ENCODE data around the gene RXFP4. TPM values are rescaled to one million over a fixed set of nuclear protein-coding genes. Genes with fewer than 3 reads are reported as not detected.

The RXFP4 gene
- total RNA-seq, 1 experiment from 2014 or later, result not detected

DNA sequence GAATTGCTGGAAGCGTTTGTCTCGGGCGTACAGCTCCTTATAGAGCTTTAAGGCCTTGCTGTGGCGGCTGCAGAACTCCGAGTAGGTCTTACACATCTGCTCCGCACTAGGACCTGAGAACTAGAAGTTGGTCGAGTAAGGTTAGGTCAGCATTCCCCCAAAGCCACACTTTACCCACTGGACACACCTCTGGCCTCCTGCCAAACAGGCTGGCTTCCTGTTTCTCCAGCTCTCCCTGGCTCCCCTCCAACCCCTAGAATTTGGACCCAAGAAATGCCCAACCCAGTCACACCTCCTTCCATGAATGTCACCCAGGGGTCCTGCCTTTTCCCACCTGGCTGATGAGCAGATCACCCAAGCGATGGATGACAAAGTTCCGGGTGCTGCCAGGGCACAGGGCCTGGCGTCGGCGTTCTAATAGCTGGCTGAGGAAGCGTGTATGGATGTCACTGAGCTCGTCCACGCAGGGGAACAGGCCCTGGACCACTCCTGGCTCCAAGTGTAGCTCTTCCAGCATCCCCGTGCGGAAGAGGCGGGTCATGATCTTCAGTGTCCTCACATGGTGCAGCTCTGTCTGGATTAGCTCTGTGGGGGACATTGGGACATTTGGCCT lies 21.3 kb downstream of the RXFP4 start:
- Histone ChIP-seq H3K4me1 (ENCODE audit: insufficient read depth, low read length) (peaks cover 5% of the 10 kb centered on the region), H2AK5ac (ENCODE audit: insufficient read length, low read length) (no peak overlapping the region), H2BK12ac (ENCODE audit: insufficient read length, low read depth, low read length) (no peak overlapping the region), H2BK120ac (ENCODE audit: low read depth, low read length, poor library complexity, severe bottlenecking) (no peak overlapping the region), H3K14ac (ENCODE audit: insufficient read depth, low read length) (no peak overlapping the region), H4K8ac (replicated peaks; ENCODE audit: insufficient read length, low read depth, low read length) (no peak overlapping the region), H3K79me2 (ENCODE audit: insufficient read depth, low read length) (no peaks in the 10 kb centered on the region), H4K20me1 (ENCODE audit: control insufficient read depth, insufficient read depth, insufficient read length) (no peaks in the 10 kb centered on the region), H2AFZ (ENCODE audit: low read length) (no peak overlapping the region), H3K4ac (ENCODE audit: low read depth, low read length) (no peak overlapping the region), H3K56ac (ENCODE audit: insufficient read length, low read depth, low read length) (no peak overlapping the region), H4K5ac (ENCODE audit: insufficient read length, low read depth, low read length) (no peak overlapping the region), H4K91ac (ENCODE audit: insufficient read length, low read depth, low read length) (no peak overlapping the region), H3K27me3 (ENCODE audit: insufficient read depth, low read length) (no peaks in the 10 kb centered on the region), H3K9ac (ENCODE audit: extremely low read depth, insufficient read length, low read length) (no peak overlapping the region), H2BK15ac (ENCODE audit: low read depth, low read length) (no peak overlapping the region), H3T11ph (ENCODE audit: low read length) (no peak overlapping the region), H3K79me1 (ENCODE audit: insufficient read depth, low read depth, low read length, poor library complexity, severe bottlenecking) (peaks cover under 1% of the 10 kb centered on the region), H3K23me2 (ENCODE audit: insufficient read length, low read depth, low read length, poor library complexity, severe bottlenecking) (no peaks in the 10 kb centered on the region), H3K18ac (ENCODE audit: insufficient read length, low read depth, low read length) (no peak overlapping the region), H3K27ac (ENCODE audit: insufficient read length, low read depth, low read length) (no peak overlapping the region), H2BK20ac (ENCODE audit: low read depth, low read length, poor library complexity, severe bottlenecking) (no peak overlapping the region), H2BK5ac (ENCODE audit: insufficient read length, low read length) (no peak overlapping the region), H3K23ac (ENCODE audit: insufficient read length, low read depth, low read length) (no peak overlapping the region), H3K4me2 (ENCODE audit: insufficient read depth, insufficient read length, low read length) (no peak overlapping the region), H3K9me3 (ENCODE audit: control insufficient read depth, low read depth, low read length) (no peaks in the 10 kb centered on the region)
- Mint-ChIP-seq H3K4me1 (peaks cover 3 to 15% of the 10 kb centered on the region in 2 experiments), H3K9me3 (no peaks in the 10 kb centered on the region), H3K27ac (peak overlapping the region in 1 of 3 experiments; percentile 60; a peak in 2 of 7 replicates), H3K36me3 (ENCODE audit: insufficient read depth in 1 of 3, low read depth in 3 of 3) (peaks cover 55 to 86% (median 82%) of the 10 kb centered on the region in 3 experiments), H3K27me3 (ENCODE audit: low read depth) (no peaks in the 10 kb centered on the region), H3K4me3 (no peak overlapping the region)
- TF ChIP-seq CTCF (conservative IDR thresholded peaks at IDR 0.05), result no peak
- WGBS (ENCODE audit: extremely low coverage, insufficient read length, low lambda C conversion rate), result no CpG with 5 or more reads among the region's 18 CpGs
- no peak for DNase-seq
